Uterus (tissue), 4 donors: ENCODE results near the gene EPHA2. TPM values are rescaled to one million over a fixed set of nuclear protein-coding genes. Genes with fewer than 3 reads are reported as not detected.

Experiments
- DNase-seq, 2 donors: peaks; one replicate each; pipeline ENCODE4 v3.0.0-alpha.2; 2019 to 2020
- H3K27ac ChIP-seq, 2 donors: fragments of 200-600 bp; sonication (generic); 1 replicate in 1 of 2; 2 replicates in 1 of 2; pipeline ENCODE4 v1.5.1; 2016 to 2018
- H3K27me3 ChIP-seq, 2 donors: fragments of 200-600 bp; sonication (generic); one replicate each; pipeline ENCODE4 v1.5.1; 2018 to 2019; ENCODE audit warnings: control low read depth in 1 of 2
- H3K36me3 ChIP-seq, 2 donors: fragments of 200-600 bp; sonication (generic); one replicate each; pipeline ENCODE4 v1.5.1; 2019; ENCODE audit warnings: control low read depth in 1 of 2
- H3K4me1 ChIP-seq, 2 donors: fragments of 200-600 bp; sonication (generic); one replicate each; pipeline ENCODE4 v1.5.1; 2018 to 2019; ENCODE audit warnings: control low read depth in 1 of 2
- H3K4me3 ChIP-seq, 2 donors: fragments of 200-600 bp; sonication (generic); 1 replicate in 1 of 2; 2 replicates in 1 of 2; pipeline ENCODE4 v1.5.1; 2018 to 2019; ENCODE audit warnings: mild to moderate bottlenecking in 1 of 2
- H3K9me3 ChIP-seq, 2 donors: fragments of 200-600 bp; sonication (generic); one replicate each; pipeline ENCODE4 v1.5.1; 2019; ENCODE audit warnings: control low read depth in 1 of 2
- POLR2A ChIP-seq, 2 donors: fragments of 450-650 bp; IDR thresholded peaks; one replicate each; pipeline ENCODE4 v1.6.1; 2016; ENCODE audit warnings: antibody characterized with exemption in 2 of 2, mild to moderate bottlenecking in 1 of 2, moderate library complexity in 1 of 2
- intact Hi-C: fragments of 100-400 bp; cut with DNase I; formaldehyde crosslinking; loops from one replicate; pipeline ENCODE4 v1.15.1; 2023; ENCODE audit warnings: low total_unique reads
- total RNA-seq, 4 donors: library from RNA; depleted of rRNA in 3 of 4; stranded (reverse); fragments of >200 nt in 3 of 4; gene quantifications; one replicate each; pipeline versions ENCODE4 v1.1.0 to v1.2.4, GENCODE V29; 2014 to 2023
- TF ChIP-seq, protein P1 (sequence below), 4 experiments: fragments of 200-600 bp in 2 of 4; fragments of 450-650 bp in 2 of 4; sonication (generic) in 2 of 4; IDR thresholded peaks; one replicate each; pipeline ENCODE4 v1.5.1; 2016 to 2019; ENCODE audit warnings: antibody characterized with exemption in 4 of 4, mild to moderate bottlenecking in 2 of 4, moderate library complexity in 1 of 4
- donor health status: DM: yes; HTN: yes; CAD: no.

Gene EPHA2
- total RNA-seq, 4 donors from 2014 or later: 2.4 to 32.9 (median 16.3) TPM

GRCh38 chr1:16153096-16153998 is 2.5 kb downstream of the EPHA2 start:
- Histone ChIP-seq H3K4me1 (peaks cover 0 to 11% of the 10 kb centered on the region in 2 donors), H3K27ac (peak overlapping the region; percentile 92 to 98), H3K36me3 (no peaks in the 10 kb centered on the region), H3K9me3 (no peaks in the 10 kb centered on the region), H3K27me3 (no peaks in the 10 kb centered on the region), H3K4me3 (peak overlapping the region; percentile 59 to 82)
- no peak for TF ChIP-seq POLR2A (IDR thresholded peaks at IDR 0.05)
- TF ChIP-seq, protein P1, sequence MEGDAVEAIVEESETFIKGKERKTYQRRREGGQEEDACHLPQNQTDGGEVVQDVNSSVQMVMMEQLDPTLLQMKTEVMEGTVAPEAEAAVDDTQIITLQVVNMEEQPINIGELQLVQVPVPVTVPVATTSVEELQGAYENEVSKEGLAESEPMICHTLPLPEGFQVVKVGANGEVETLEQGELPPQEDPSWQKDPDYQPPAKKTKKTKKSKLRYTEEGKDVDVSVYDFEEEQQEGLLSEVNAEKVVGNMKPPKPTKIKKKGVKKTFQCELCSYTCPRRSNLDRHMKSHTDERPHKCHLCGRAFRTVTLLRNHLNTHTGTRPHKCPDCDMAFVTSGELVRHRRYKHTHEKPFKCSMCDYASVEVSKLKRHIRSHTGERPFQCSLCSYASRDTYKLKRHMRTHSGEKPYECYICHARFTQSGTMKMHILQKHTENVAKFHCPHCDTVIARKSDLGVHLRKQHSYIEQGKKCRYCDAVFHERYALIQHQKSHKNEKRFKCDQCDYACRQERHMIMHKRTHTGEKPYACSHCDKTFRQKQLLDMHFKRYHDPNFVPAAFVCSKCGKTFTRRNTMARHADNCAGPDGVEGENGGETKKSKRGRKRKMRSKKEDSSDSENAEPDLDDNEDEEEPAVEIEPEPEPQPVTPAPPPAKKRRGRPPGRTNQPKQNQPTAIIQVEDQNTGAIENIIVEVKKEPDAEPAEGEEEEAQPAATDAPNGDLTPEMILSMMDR (IDR thresholded peaks at IDR 0.05): no peak
- intact Hi-C loops: no loop called here
- DNase-seq: no peak

DNA sequence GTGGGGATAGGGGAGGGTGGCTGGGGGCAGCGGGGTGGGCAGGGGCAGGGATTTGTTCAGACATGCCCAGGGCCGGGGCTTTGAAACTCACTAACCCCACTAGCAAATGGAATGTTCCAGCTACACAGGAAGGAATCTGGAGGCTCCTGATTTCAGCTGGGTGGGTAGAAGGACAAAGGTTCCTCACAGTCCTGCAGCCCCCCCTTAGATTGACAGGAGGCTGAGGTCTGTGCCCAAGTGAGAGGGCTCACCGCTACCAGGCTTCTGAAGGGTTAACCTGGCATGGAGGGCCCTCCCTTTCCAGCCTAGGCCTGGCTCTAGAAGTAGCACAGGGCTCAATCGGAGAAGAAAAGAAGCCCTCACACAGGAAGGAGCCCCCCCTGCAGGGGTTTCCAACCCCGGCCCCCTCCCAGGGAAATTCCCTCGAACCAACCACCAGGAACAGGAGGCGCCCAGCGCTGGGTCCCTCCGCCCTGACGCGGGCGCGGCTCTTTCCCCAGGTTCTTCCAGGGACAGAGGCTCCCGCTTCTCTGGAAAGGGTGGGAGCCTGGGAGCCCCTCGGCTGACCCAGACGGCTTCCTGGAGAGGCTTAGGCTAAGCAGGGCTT is 3.3 kb downstream of the EPHA2 start:
- Histone ChIP-seq H3K36me3 (no peaks in the 10 kb centered on the region), H3K27ac (peak overlapping the region; percentile 92 to 98), H3K9me3 (no peaks in the 10 kb centered on the region), H3K27me3 (no peaks in the 10 kb centered on the region), H3K4me1 (peaks cover 0 to 11% of the 10 kb centered on the region in 2 donors), H3K4me3 (peak overlapping the region; percentile 59 to 82)
- peak in 1 of 2 donors; percentile 16 for TF ChIP-seq POLR2A (IDR thresholded peaks at IDR 0.05)
- TF ChIP-seq, protein P1 (IDR thresholded peaks at IDR 0.05): no peak
- intact Hi-C loops: no loop called here
- no peak for DNase-seq

DNA sequence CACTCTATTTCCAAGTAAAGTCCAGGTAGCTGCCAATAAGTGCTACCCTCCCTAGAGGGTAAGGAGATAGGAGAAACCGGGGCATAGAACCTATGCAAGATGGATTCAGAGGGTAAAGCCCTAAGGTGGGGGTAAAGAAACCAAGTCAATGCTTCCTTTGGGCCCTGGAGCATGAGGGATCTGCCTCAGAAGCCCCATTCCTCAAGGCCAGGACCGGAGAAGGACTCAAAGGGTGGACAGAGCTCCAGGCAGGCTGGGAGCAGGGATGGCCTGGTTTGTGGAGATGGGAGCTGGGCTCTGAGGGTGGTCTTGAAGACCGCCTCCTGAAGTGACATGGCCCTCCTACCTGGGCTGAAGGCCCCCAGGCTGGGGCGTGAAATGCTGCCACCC is 3.9 kb downstream of the EPHA2 start:
- Histone ChIP-seq H3K4me1 (peaks cover 0 to 11% of the 10 kb centered on the region in 2 donors), H3K36me3 (no peaks in the 10 kb centered on the region), H3K27ac (peak overlapping the region; percentile 92 to 98), H3K27me3 (no peaks in the 10 kb centered on the region), H3K9me3 (no peaks in the 10 kb centered on the region), H3K4me3 (no peak overlapping the region)
- no peak for DNase-seq
- intact Hi-C loops: no loop called here
- TF ChIP-seq, protein P1 (IDR thresholded peaks at IDR 0.05): no peak
- TF ChIP-seq POLR2A (IDR thresholded peaks at IDR 0.05): no peak

GRCh38 chr1:16151196-16151994 is 4.5 kb downstream of the EPHA2 start:
- Histone ChIP-seq H3K27me3 (no peaks in the 10 kb centered on the region), H3K36me3 (no peaks in the 10 kb centered on the region), H3K4me3 (no peak overlapping the region), H3K9me3 (no peaks in the 10 kb centered on the region), H3K4me1 (peaks cover 0 to 17% of the 10 kb centered on the region in 2 donors), H3K27ac (peak overlapping the region; percentile 92 to 98)
- no peak for DNase-seq
- no peak for TF ChIP-seq POLR2A (IDR thresholded peaks at IDR 0.05)
- TF ChIP-seq, protein P1 (IDR thresholded peaks at IDR 0.05): peak in 1 of 4 experiments; percentile 3
- intact Hi-C loops: no loop called here
